Stimulated activated CD8-positive, alpha-beta memory T cell treated with anti-CD3 and anti-CD28 coated beads, Interleukin-12 subunit alpha, Interleukin-12 subunit beta, amount 100 ng/mL, for 4 hours (primary cell): ENCODE data around the gene FBP2.
"Not testable (repeated sequence)": the region's sequence is repeated elsewhere in the genome, so short reads cannot be mapped to it uniquely, and the experiment has no call there.

Source experiments
- DNase-seq: peaks from one replicate; pipeline ENCODE4 v3.0.0-alpha.2; 2020; ENCODE audit warnings: low read depth

FBP2 gene

DNA sequence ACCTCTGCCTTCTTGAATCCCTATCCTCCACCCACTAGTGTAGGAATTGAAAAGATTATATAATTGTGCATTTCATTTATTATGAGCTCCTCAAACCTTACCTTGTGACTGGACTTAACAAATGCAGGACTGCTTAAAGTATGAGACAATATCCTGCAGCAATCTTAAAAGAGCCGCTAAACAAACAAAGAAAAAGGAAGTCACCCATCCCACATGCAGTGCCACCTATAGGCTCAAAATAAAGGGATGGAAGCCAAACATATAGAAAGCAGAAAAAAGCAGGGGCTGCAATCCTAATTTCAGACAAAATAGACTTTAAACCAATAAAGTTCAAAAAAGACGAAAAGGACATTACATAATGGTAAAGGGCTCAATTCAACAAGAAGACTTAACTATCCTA is 30.1 kb downstream of the FBP2 start:
- no peak for DNase-seq

DNA sequence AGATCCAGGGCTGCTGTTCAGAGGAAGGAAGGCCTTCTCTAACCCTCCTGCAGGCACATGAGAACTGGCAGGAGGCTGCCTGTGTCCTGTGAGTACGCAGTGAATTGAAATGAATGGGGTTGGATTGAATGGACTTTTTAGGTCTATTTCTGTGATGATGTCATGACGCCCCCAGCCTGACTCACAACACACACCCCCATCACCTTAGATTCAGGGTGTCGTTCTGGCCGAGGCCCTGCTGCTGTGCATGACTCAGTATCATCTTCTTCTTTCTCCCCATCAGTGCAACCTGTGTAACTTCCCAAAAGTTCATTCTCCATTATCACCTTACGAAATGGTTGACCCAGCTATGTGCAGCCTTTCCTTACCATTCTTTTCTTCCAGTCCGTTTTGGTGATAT is 33.4 kb downstream of the FBP2 start:
- no peak for DNase-seq

DNA sequence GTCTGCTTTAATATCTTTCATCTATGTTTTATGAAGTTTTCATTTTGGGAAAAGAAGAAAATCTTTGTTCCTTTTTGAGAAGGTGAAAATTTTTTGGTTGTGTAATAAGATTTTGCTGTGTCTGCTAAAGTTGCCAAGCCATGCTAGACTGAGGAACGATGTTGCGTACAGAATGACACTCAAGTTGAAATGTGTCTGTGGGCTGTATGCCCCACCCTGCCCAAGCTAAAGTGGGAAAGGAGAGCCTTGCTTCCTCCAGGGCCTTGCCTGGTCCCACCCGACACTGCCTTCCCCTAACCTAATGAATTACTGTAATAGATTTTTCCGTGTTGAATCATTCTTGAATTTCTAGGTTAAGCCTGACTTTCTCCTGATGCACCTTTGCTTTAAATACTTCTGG is 36.2 kb downstream of the FBP2 start:
- DNase-seq: no peak

GRCh38 chr9:94554439-94555331 is 38.9 kb downstream of the FBP2 start, which contains the start of gene PCAT7:
Gene PCAT7 (plus strand): TSS chr9:94555083.
- no peak for DNase-seq

DNA sequence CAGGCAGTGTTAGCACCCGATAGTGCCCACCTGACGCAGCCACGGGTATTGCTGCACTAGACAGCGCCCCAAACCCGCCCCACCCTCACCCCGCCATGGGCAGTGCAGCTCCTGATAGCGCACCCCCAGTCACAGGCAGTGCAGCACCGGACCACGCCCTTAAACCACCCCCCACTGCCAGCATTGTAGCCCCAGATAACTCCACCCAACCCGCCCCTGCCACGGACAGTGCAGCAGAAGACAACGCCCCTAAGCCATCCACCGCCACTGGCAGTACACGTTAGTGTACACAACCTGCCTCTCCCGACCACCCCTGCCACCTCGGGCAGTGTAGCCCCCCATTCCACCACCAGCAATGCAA is 39.6 kb downstream of the FBP2 start:
- no peak for DNase-seq

- DNase-seq: no peak
Observed at GRCh38 chr9:94553029-94553938, 40.3 kb downstream of the FBP2 start.

GRCh38 chr9:94545940-94546339 is 47.7 kb downstream of the FBP2 start:
- no peak for DNase-seq

DNA sequence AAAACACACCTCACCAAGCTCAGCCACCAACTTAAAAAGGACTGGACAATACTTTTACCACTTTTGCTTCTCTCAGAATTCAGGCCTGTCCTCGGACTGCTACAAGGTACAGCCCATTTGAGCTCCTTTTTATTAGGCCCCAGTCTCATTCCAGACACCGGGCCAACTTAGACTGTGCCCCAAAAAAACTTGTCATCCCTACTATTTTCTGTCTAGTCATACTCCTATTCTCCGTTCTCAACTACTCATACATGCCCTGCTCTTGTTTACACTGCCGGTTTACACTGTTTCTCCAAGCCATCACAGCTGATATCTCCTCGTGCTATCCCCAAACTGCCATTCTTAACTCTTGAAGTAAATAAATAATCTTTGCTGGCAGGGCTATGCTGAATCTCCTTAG is 49.3 kb downstream of the FBP2 start:
- DNase-seq: not testable (repeated sequence)

DNA sequence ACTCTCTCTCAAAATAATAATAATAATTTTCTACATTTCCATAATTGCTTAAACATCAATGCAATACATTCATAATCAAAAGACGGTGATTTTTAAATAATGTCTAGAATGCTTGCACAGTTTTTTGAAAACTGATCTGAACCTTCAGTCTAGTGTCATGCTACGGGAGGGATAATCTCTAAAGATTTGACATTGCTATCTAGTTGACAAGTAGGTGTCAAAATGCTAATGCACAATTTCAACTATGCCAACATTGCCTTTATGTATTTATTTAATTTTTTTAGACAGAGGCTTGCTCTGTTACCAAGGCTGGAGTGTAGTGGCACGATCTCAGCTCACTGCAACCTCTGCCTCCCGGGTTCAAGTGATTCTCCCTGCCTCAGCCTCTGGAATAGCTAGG is 54.7 kb downstream of the FBP2 start:
- no peak for DNase-seq

DNA sequence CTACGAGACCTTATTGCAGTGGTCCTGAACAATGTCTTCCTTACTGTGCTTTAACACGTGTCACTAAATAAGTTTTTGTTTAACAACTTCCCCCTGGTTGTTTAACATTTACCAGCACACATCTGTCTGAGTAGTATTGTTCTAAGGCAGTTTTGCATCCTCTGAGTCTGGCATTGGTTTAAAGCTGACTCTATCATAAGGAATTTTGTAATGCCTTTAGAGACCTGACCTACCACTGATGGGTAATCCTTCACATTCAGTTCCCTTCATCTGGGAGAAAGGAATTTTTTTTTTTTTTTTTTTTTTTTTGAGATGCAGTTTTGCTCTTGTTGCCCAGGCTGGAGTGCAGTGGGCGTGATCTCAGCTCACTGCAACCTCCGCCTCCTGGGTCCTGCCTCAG is 58.7 kb downstream of the FBP2 start:
- DNase-seq: no peak

DNA sequence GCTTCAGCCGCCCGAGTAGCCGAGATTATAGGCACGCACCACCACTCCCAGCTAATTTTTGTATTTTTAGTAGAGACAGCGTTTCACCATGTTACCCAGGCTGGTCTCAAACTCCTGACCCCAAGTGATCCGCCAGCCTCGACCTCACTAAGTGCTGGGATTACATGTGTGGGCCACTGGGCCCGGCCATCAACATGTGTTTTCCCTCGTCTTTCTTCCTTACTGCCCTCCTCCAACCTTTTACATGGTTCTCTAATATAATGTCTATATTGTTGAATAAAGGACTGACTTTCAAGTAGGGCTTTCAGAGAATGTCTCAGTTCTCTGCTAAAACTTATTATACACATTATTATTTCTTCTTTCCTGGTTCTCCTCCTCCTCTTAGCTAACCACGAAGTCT is 60.0 kb downstream of the FBP2 start:
- no peak for DNase-seq

GRCh38 chr9:94533155-94533554 is 60.5 kb downstream of the FBP2 start:
- no peak for DNase-seq

DNA sequence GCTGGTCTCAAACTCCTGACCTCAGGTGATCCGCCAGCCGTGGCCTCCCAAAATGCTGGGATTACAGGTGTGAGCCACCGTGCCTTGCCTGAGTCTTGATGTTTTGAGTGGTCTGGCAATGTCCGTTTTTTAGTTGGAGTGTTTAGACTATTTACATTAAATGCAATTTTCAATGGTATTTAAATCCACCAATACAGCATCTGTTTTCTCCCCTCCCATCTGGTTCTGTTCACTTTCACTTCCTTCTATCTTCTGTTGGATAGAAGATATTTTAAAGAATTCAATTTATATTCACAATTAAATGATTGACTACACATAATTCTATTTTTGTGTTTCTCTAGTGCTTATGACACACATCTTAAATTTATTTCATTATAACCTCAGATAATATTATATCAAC is 64.7 kb downstream of the FBP2 start:
- no peak for DNase-seq

DNA sequence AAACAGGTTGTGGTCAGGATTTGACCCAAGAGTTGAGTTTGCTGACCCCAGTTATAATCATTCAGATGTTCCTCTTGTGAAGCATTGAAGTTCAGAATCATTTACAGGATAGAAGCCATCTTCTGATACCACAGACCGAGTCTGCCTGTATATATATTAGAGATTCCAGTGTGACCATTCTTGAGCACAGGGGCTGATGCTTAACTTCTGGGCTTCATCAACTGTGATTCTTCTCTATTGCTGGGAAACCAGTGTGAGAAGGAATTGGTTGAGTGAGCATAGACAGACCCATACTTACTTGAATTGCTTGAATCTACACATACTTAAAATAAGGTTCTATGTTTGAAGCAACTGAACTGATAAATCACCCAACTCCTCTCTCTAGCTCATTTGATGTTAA is 66.7 kb downstream of the FBP2 start:
- no peak for DNase-seq

DNA sequence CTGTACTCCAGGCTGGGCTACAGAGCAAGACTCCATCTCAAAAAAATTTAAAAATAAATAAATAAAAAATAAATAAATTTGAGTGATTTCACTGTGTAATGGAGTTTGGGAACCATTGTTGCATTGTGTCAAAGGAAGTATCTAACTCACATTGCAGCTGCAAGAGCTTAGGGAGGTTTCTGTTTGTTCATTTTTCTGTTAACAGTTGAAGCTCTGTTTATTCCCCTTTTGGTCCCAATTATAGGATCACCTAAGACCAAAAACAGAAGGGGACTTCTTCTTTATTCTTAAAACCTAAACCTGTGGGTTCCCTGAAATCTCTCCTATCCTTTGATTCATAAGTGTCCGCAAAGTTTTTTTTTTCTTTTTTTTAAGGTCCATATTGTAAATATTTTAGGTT is 67.4 kb downstream of the FBP2 start:
- no peak for DNase-seq

GRCh38 chr9:94525396-94526035 is 68.1 kb downstream of the FBP2 start:
- no peak for DNase-seq

- no peak for DNase-seq
Observed at GRCh38 chr9:94517254-94517653, 76.4 kb downstream of the FBP2 start.

GRCh38 chr9:94514722-94515121 is 78.9 kb downstream of the FBP2 start:
- DNase-seq: no peak

DNA sequence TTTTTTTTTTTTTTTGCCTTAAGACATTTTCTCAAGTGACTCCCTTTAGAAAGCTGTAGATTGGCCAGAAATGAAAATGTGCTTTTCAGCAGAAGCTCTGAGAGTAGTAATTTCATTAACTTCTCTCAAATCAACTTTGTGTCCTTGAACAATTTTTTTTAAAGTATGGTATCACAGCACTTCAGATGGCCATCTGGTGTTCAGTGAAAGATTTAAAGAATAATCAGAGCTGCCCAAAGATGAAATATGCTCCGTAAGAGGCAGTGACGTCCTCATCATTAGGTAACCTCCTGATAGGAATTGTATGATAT is 81.7 kb downstream of the FBP2 start:
- no peak for DNase-seq

GRCh38 chr9:94511134-94511954 is 82.3 kb downstream of the FBP2 start:
- DNase-seq: no peak
